MCF 10A (cell line): Measurements from ENCODE around the gene POLR3A. TPM values are rescaled to one million over a fixed set of nuclear protein-coding genes. Genes with fewer than 3 reads are reported as not detected.

ENCODE experiments used
- total RNA-seq: library from RNA; stranded (reverse); gene quantifications from 2 replicates; pipeline ENCODE4 v1.2.3, GENCODE V29; 2022

POLR3A gene
- total RNA-seq, 1 experiment from 2014 or later: 19.1 TPM

Other genes starting within 250 kb of the POLR3A start
- gene DLG5, start 102.8 kb downstream of the POLR3A start, total RNA-seq: 126 and 127 TPM in 2 replicates
- 2,215 and 2,288 TPM in 2 replicates for gene RPS24, start 4.3 kb upstream of the POLR3A start, total RNA-seq